ENCODE results near the gene NKPD1. TPM values are rescaled to one million over a fixed set of nuclear protein-coding genes. Genes with fewer than 3 reads are reported as not detected.

NKPD1 gene
- total and polyA plus RNA-seq, 9 of the 15 experiments (the other 6 are each of a cell fraction or from before 2014, with no cell fraction given), result 0.03 to 0.09 (median 0.04) TPM; not detected in 5

DNA sequence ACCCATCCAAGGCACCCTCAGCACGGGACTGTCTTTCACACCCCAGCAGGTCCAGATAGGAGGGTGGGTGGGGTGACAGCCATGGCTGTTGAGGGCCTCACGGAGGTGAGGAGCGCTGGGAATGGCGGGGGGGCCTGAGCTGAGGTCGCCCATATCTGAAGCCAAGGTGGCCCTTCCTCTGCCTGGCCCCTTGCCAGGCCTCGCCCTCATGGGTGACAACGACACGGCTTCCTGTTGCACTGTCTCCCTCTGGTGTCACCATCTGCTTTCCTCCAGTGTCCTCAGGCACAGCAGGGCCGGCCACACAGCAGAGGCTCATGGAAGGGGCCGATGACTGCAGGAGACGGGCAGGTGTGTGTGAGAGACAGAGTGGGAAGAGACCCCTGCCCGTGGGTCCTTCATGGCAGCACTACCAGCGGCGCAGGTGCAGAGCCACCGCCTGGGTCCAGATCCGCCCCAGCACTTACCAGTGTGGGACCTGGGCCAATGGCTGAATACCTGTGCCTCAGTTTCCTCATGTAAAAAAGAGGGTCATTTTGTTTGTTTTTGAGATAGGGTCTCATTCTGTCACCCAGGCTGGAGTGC is 8.1 kb upstream of the NKPD1 start (continued):
- TF ChIP-seq, protein P1, sequence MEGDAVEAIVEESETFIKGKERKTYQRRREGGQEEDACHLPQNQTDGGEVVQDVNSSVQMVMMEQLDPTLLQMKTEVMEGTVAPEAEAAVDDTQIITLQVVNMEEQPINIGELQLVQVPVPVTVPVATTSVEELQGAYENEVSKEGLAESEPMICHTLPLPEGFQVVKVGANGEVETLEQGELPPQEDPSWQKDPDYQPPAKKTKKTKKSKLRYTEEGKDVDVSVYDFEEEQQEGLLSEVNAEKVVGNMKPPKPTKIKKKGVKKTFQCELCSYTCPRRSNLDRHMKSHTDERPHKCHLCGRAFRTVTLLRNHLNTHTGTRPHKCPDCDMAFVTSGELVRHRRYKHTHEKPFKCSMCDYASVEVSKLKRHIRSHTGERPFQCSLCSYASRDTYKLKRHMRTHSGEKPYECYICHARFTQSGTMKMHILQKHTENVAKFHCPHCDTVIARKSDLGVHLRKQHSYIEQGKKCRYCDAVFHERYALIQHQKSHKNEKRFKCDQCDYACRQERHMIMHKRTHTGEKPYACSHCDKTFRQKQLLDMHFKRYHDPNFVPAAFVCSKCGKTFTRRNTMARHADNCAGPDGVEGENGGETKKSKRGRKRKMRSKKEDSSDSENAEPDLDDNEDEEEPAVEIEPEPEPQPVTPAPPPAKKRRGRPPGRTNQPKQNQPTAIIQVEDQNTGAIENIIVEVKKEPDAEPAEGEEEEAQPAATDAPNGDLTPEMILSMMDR (IDR thresholded peaks at IDR 0.05 in 2 of 3, conservative IDR thresholded peaks at IDR 0.05 in 1 of 3; ENCODE audit: insufficient read depth in 2 of 3, low read depth in 1 of 3, low read length in 3 of 3), result peak in 2 of 3 experiments; percentile 46 to 49; a peak in 4 of 6 replicates
- 0 out of 2 replicates have a peak, but pooled peaks have one; percentile 24 for TF ChIP-seq ETV1 (tag; conservative IDR thresholded peaks at IDR 0.05; ENCODE audit: low read depth)
- TF ChIP-seq ZC3H11A (IDR thresholded peaks at IDR 0.05; ENCODE audit: low read depth, low read length), result no peak
- TF ChIP-seq MAFG (tag; conservative IDR thresholded peaks at IDR 0.05), result no peak
- TF ChIP-seq ARID1B (IDR thresholded peaks at IDR 0.05), result peak; percentile 24; the same call in 1 of the 2 replicates
- no peak for TF ChIP-seq CCNT2 (IDR thresholded peaks at IDR 0.05; ENCODE audit: borderline replicate concordance, extremely low read depth, insufficient read length, low read depth, low read length)
- TF ChIP-seq MAZ (CRISPR knock-in tag; conservative IDR thresholded peaks at IDR 0.05 in 1 of 2, IDR thresholded peaks at IDR 0.05 in 1 of 2), result no peak
- TF ChIP-seq, protein P2, sequence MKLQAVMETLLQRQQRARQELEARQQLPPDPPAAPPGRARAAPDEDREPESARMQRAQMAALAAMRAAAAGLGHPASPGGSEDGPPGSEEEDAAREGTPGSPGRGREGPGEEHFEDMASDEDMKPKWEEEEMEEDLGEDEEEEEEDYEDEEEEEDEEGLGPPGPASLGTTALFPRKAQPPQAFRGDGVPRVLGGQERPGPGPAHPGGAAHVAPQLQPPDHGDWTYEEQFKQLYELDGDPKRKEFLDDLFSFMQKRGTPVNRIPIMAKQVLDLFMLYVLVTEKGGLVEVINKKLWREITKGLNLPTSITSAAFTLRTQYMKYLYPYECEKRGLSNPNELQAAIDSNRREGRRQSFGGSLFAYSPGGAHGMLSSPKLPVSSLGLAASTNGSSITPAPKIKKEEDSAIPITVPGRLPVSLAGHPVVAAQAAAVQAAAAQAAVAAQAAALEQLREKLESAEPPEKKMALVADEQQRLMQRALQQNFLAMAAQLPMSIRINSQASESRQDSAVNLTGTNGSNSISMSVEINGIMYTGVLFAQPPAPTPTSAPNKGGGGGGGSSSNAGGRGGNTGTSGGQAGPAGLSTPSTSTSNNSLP (IDR thresholded peaks at IDR 0.05; ENCODE audit: borderline replicate concordance, low read depth, low read length), result no peak
- no peak for TF ChIP-seq HNRNPH1 (optimal IDR thresholded peaks at IDR 0.05; ENCODE audit: low read depth, low read length)
- peak; percentile 18; the same call in 1 of the 2 replicates for TF ChIP-seq MYNN (IDR thresholded peaks at IDR 0.05)
- TF ChIP-seq MYNN (CRISPR knock-in tag; IDR thresholded peaks at IDR 0.05), result no peak
- TF ChIP-seq, protein P3, sequence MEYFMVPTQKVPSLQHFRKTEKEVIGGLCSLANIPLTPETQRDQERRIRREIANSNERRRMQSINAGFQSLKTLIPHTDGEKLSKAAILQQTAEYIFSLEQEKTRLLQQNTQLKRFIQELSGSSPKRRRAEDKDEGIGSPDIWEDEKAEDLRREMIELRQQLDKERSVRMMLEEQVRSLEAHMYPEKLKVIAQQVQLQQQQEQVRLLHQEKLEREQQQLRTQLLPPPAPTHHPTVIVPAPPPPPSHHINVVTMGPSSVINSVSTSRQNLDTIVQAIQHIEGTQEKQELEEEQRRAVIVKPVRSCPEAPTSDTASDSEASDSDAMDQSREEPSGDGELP (CRISPR knock-in tag; IDR thresholded peaks at IDR 0.05; ENCODE audit: borderline replicate concordance), result 0 out of 2 replicates have a peak, but pooled peaks have one; percentile 39
- TF ChIP-seq GABPA (tag; conservative IDR thresholded peaks at IDR 0.05; ENCODE audit: low read depth), result peak; percentile 7; the same call in 1 of the 2 replicates
- 0 out of 2 replicates have a peak, but pooled peaks have one; percentile 37 for TF ChIP-seq RBFOX2 (IDR thresholded peaks at IDR 0.05; ENCODE audit: low read depth, low read length)
- TF ChIP-seq, protein P4, sequence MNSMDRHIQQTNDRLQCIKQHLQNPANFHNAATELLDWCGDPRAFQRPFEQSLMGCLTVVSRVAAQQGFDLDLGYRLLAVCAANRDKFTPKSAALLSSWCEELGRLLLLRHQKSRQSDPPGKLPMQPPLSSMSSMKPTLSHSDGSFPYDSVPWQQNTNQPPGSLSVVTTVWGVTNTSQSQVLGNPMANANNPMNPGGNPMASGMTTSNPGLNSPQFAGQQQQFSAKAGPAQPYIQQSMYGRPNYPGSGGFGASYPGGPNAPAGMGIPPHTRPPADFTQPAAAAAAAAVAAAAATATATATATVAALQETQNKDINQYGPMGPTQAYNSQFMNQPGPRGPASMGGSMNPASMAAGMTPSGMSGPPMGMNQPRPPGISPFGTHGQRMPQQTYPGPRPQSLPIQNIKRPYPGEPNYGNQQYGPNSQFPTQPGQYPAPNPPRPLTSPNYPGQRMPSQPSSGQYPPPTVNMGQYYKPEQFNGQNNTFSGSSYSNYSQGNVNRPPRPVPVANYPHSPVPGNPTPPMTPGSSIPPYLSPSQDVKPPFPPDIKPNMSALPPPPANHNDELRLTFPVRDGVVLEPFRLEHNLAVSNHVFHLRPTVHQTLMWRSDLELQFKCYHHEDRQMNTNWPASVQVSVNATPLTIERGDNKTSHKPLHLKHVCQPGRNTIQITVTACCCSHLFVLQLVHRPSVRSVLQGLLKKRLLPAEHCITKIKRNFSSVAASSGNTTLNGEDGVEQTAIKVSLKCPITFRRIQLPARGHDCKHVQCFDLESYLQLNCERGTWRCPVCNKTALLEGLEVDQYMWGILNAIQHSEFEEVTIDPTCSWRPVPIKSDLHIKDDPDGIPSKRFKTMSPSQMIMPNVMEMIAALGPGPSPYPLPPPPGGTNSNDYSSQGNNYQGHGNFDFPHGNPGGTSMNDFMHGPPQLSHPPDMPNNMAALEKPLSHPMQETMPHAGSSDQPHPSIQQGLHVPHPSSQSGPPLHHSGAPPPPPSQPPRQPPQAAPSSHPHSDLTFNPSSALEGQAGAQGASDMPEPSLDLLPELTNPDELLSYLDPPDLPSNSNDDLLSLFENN (IDR thresholded peaks at IDR 0.05; ENCODE audit: low read depth in 2 of 2, low read length in 2 of 2), result no peak
- no peak for TF ChIP-seq TCF15 (CRISPR knock-in tag; IDR thresholded peaks at IDR 0.05)
- TF ChIP-seq CREM (IDR thresholded peaks at IDR 0.05; ENCODE audit: low read depth), result 0 out of 2 replicates have a peak, but pooled peaks have one; percentile 45
- TF ChIP-seq GATAD2B (IDR thresholded peaks at IDR 0.05; ENCODE audit: borderline replicate concordance), result no peak
- TF ChIP-seq TRIM24 (IDR thresholded peaks at IDR 0.05), result no peak

Data from K562 (cell line).